H9 (cell line): ENCODE data around the gene POU1F1. TPM values are rescaled to one million over a fixed set of nuclear protein-coding genes. Genes with fewer than 3 reads are reported as not detected.

Source experiments
- DNase-seq: peaks from one replicate; pipeline ENCODE4 v3.0.0-alpha.2; 2017
- H2AFZ ChIP-seq: one replicate; pipeline ENCODE4 v1.6.1; 2013; ENCODE audit warnings: mild to moderate bottlenecking, low read length, control low read depth, moderate library complexity
- H2AK5ac ChIP-seq: 2 replicates; pipeline ENCODE4 v1.6.1; 2013; ENCODE audit warnings: low read length, control low read depth, mixed read lengths; ENCODE audit not compliant: insufficient read length
- H2BK120ac ChIP-seq: one replicate; pipeline ENCODE4 v1.6.1; 2013; ENCODE audit warnings: low read depth, mild to moderate bottlenecking, low read length, control low read depth, inconsistent platforms; ENCODE audit not compliant: poor library complexity, severe bottlenecking
- H2BK12ac ChIP-seq: 2 replicates; pipeline ENCODE4 v1.6.1; 2013; ENCODE audit warnings: low read length, control low read depth, mixed read lengths, low read depth; ENCODE audit not compliant: insufficient read length
- H2BK15ac ChIP-seq: 2 replicates; pipeline ENCODE4 v1.6.1; 2013; ENCODE audit warnings: low read depth, low read length, control low read depth
- H2BK20ac ChIP-seq: one replicate; pipeline ENCODE4 v1.6.1; 2013; ENCODE audit warnings: low read depth, mild to moderate bottlenecking, low read length, control low read depth, inconsistent platforms; ENCODE audit not compliant: poor library complexity, severe bottlenecking
- H2BK5ac ChIP-seq: 2 replicates; pipeline ENCODE4 v1.6.1; 2013; ENCODE audit warnings: low read length, control low read depth, mixed read lengths; ENCODE audit not compliant: insufficient read length
- H3K14ac ChIP-seq: 2 replicates; pipeline ENCODE4 v1.6.1; 2013; ENCODE audit warnings: low read length, control low read depth; ENCODE audit not compliant: insufficient read depth
- H3K18ac ChIP-seq: 2 replicates; pipeline ENCODE4 v1.6.1; 2013; ENCODE audit warnings: low read depth, mild to moderate bottlenecking, mixed read lengths, low read length, control low read depth; ENCODE audit not compliant: insufficient read length
- H3K23ac ChIP-seq: 2 replicates; pipeline ENCODE4 v1.6.1; 2013; ENCODE audit warnings: low read length, control low read depth, mixed read lengths, low read depth; ENCODE audit not compliant: insufficient read length
- H3K23me2 ChIP-seq: 2 replicates; pipeline ENCODE4 v1.6.1; 2013; ENCODE audit warnings: low read depth, mild to moderate bottlenecking, mixed read lengths, low read length, control low read depth; ENCODE audit not compliant: insufficient read length, poor library complexity, severe bottlenecking
- H3K27ac ChIP-seq: 2 replicates; pipeline ENCODE4 v1.5.1; 2013; ENCODE audit warnings: low read length, control low read depth, mixed read lengths, low read depth; ENCODE audit not compliant: insufficient read length
- H3K27me3 ChIP-seq: 2 replicates; pipeline ENCODE4 v1.6.1; 2013; ENCODE audit warnings: low read length, control low read depth, inconsistent platforms; ENCODE audit not compliant: insufficient read depth
- H3K4ac ChIP-seq: 2 replicates; pipeline ENCODE4 v1.6.1; 2013; ENCODE audit warnings: low read depth, mild to moderate bottlenecking, control low read depth, inconsistent platforms, low read length, moderate library complexity
- H3K4me1 ChIP-seq: 2 replicates; pipeline ENCODE4 v1.6.1; 2013; ENCODE audit warnings: low read length, control low read depth, inconsistent platforms; ENCODE audit not compliant: insufficient read depth
- H3K4me2 ChIP-seq: 2 replicates; pipeline ENCODE4 v1.6.1; 2013; ENCODE audit warnings: low read length, control low read depth, mixed read lengths; ENCODE audit not compliant: insufficient read length, insufficient read depth
- H3K56ac ChIP-seq: 2 replicates; pipeline ENCODE4 v1.6.1; 2013; ENCODE audit warnings: low read depth, mild to moderate bottlenecking, mixed read lengths, low read length, control low read depth; ENCODE audit not compliant: insufficient read length
- H3K79me1 ChIP-seq: 2 replicates; pipeline ENCODE4 v1.6.1; 2013; ENCODE audit warnings: low read depth, mild to moderate bottlenecking, moderate library complexity, low read length, control low read depth, inconsistent platforms; ENCODE audit not compliant: insufficient read depth, poor library complexity, severe bottlenecking
- H3K79me2 ChIP-seq: 2 replicates; pipeline ENCODE4 v1.6.1; 2013; ENCODE audit warnings: low read length, control low read depth, inconsistent platforms; ENCODE audit not compliant: insufficient read depth
- H3K9ac ChIP-seq: 2 replicates; pipeline ENCODE4 v1.6.1; 2013; ENCODE audit warnings: low read length, control low read depth, mixed read lengths; ENCODE audit not compliant: insufficient read length; ENCODE audit errors: extremely low read depth
- H3K9me3 ChIP-seq: one replicate; pipeline ENCODE4 v1.6.1; 2013; ENCODE audit warnings: low read depth, low read length, inconsistent platforms; ENCODE audit not compliant: control insufficient read depth
- H3T11ph ChIP-seq: one replicate; pipeline ENCODE4 v1.6.1; 2013; ENCODE audit warnings: mild to moderate bottlenecking, low read length, control low read depth, inconsistent platforms
- H4K20me1 ChIP-seq: one replicate; pipeline ENCODE4 v1.6.1; 2013; ENCODE audit not compliant: control insufficient read depth, insufficient read length, insufficient read depth
- H4K5ac ChIP-seq: 2 replicates; pipeline ENCODE4 v1.6.1; 2013; ENCODE audit warnings: low read depth, mild to moderate bottlenecking, mixed read lengths, low read length, control low read depth; ENCODE audit not compliant: insufficient read length
- H4K8ac ChIP-seq: replicated peaks from 2 replicates; pipeline ENCODE4 v1.6.1; 2013; ENCODE audit warnings: low read length, control low read depth, mixed read lengths, low read depth; ENCODE audit not compliant: insufficient read length
- H4K91ac ChIP-seq: 2 replicates; pipeline ENCODE4 v1.6.1; 2013; ENCODE audit warnings: low read depth, mild to moderate bottlenecking, moderate library complexity, mixed read lengths, low read length, control low read depth; ENCODE audit not compliant: insufficient read length
- H3K27ac Mint-ChIP-seq, 3 experiments: 2 replicates in 2 of 3; 3 replicates in 1 of 3; pipeline ENCODE4 v1.8.0; 2020 to 2021; ENCODE audit warnings: mixed read lengths in 3 of 3, mild to moderate bottlenecking in 1 of 3, moderate library complexity in 1 of 3
- H3K27me3 Mint-ChIP-seq: 2 replicates; pipeline ENCODE4 v1.8.0; 2021; ENCODE audit warnings: low read depth, mild to moderate bottlenecking, moderate library complexity, mixed read lengths
- H3K36me3 Mint-ChIP-seq, 3 experiments: 2 replicates in 2 of 3; 3 replicates in 1 of 3; pipeline ENCODE4 v1.8.0; 2020 to 2021; ENCODE audit warnings: low read depth in 3 of 3, mixed read lengths in 3 of 3; ENCODE audit not compliant: insufficient read depth in 1 of 3
- H3K4me1 Mint-ChIP-seq, 2 experiments: 2 replicates each; pipeline ENCODE4 v1.8.0; 2020; ENCODE audit warnings: mixed read lengths in 2 of 2
- H3K4me3 Mint-ChIP-seq, 2 experiments: 2 replicates in 1 of 2; 3 replicates in 1 of 2; pipeline ENCODE4 v1.8.0; 2020 to 2021; ENCODE audit warnings: mild to moderate bottlenecking in 2 of 2, mixed read lengths in 2 of 2, moderate library complexity in 1 of 2
- H3K9me3 Mint-ChIP-seq, 2 experiments: 2 replicates in 1 of 2; 3 replicates in 1 of 2; pipeline ENCODE4 v1.8.0; 2020; ENCODE audit warnings: mild to moderate bottlenecking in 2 of 2, mixed read lengths in 2 of 2, moderate library complexity in 1 of 2
- WGBS: extraction: QIAGEN DNeasy Blood & Tissue Kit; methylation state at CpG from one replicate; pipeline ENCODE4 v1.1.7; 2013; ENCODE audit warnings: missing lambda C conversion rate, low lambda C conversion rate, mixed read lengths; ENCODE audit not compliant: insufficient read length; ENCODE audit errors: extremely low coverage; 5-methylcytosine and 5-hydroxymethylcytosine counted together
- total RNA-seq: library from RNA; stranded (reverse); gene quantifications from 2 replicates; pipeline ENCODE4 v1.2.1, GENCODE V29; 2021
- TF ChIP-seq, protein P1 (sequence below): fragments of 200-600 bp; sonication (generic); conservative IDR thresholded peaks from 3 replicates; pipeline ENCODE4 v1.8.0; 2021; ENCODE audit warnings: antibody characterized with exemption, mild to moderate bottlenecking

The POU1F1 gene
- total RNA-seq, 1 experiment from 2014 or later = not detected

DNA sequence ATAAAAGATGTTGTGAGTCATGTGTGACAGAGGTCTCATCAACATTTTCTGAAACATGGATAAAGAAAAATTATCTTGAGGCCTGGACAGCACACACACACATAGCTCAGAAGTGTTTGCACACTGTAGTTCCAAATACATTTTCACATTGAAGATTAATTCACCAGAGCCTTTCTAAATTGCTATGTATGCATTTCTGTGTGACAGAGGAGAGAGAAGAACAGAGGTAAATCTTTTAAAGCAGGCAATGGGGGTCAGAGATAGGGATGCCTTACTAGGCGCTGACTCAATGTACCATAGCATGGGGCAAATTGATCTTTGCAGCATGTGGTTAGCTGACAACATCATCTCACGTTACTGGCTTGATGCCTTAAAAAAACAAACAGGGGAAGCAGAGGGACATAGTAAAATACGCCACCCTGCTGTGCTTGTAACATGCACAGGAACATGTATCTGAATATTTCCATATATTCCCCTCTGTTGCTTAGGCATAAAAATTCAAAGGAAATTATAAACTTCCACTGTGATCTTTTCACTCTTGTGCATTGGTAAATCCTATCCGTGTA lies 7.7 kb downstream of the POU1F1 start:
- H2AK5ac ChIP-seq = no peak overlapping the region
- no peaks in the 10 kb centered on the region for H3K9me3 Mint-ChIP-seq
- H2BK20ac ChIP-seq = no peak overlapping the region
- no peak overlapping the region for H3K4me2 ChIP-seq
- no peak overlapping the region for H2BK120ac ChIP-seq
- H3K23ac ChIP-seq = no peak overlapping the region
- H3K27me3 Mint-ChIP-seq = no peaks in the 10 kb centered on the region
- H3K27ac Mint-ChIP-seq = no peak overlapping the region
- H4K20me1 ChIP-seq = no peaks in the 10 kb centered on the region
- no peaks in the 10 kb centered on the region for H3K27me3 ChIP-seq
- H3K4me3 Mint-ChIP-seq = no peak overlapping the region
- no peaks in the 10 kb centered on the region for H3K4me1 Mint-ChIP-seq
- no peaks in the 10 kb centered on the region for H3K23me2 ChIP-seq
- H3K9ac ChIP-seq = no peak overlapping the region
- H4K8ac ChIP-seq = no peak overlapping the region
- H3K56ac ChIP-seq = no peak overlapping the region
- H3K9me3 ChIP-seq = no peaks in the 10 kb centered on the region
- no peak overlapping the region for H3K14ac ChIP-seq
- TF ChIP-seq, protein P1, sequence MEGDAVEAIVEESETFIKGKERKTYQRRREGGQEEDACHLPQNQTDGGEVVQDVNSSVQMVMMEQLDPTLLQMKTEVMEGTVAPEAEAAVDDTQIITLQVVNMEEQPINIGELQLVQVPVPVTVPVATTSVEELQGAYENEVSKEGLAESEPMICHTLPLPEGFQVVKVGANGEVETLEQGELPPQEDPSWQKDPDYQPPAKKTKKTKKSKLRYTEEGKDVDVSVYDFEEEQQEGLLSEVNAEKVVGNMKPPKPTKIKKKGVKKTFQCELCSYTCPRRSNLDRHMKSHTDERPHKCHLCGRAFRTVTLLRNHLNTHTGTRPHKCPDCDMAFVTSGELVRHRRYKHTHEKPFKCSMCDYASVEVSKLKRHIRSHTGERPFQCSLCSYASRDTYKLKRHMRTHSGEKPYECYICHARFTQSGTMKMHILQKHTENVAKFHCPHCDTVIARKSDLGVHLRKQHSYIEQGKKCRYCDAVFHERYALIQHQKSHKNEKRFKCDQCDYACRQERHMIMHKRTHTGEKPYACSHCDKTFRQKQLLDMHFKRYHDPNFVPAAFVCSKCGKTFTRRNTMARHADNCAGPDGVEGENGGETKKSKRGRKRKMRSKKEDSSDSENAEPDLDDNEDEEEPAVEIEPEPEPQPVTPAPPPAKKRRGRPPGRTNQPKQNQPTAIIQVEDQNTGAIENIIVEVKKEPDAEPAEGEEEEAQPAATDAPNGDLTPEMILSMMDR = no peak
- no CpG with 5 or more reads among the region's 4 CpGs for WGBS
- H3K4me1 ChIP-seq = no peaks in the 10 kb centered on the region
- no peak for DNase-seq
- H3K36me3 Mint-ChIP-seq = no peaks in the 10 kb centered on the region
- no peak overlapping the region for H4K91ac ChIP-seq
- no peak overlapping the region for H3T11ph ChIP-seq
- no peak overlapping the region for H2AFZ ChIP-seq
- no peak overlapping the region for H2BK15ac ChIP-seq
- no peaks in the 10 kb centered on the region for H3K79me1 ChIP-seq
- H3K79me2 ChIP-seq = no peaks in the 10 kb centered on the region
- H3K18ac ChIP-seq = no peak overlapping the region
- no peak overlapping the region for H3K4ac ChIP-seq
- no peak overlapping the region for H4K5ac ChIP-seq
- no peak overlapping the region for H2BK12ac ChIP-seq
- no peak overlapping the region for H2BK5ac ChIP-seq
- H3K27ac ChIP-seq = no peak overlapping the region
